NB4 (cell line): ENCODE results near the gene ALCAM.

Experiments
- DNase-seq: peaks from one replicate; pipeline ENCODE4 v3.0.0; 2010; ENCODE audit warnings: low read depth
- H3K4me3 ChIP-seq: one replicate; pipeline ENCODE4 v1.5.1; 2011; ENCODE audit warnings: mild to moderate bottlenecking, low read depth, low read length, moderate library complexity
- CTCF ChIP-seq: IDR thresholded peaks from one replicate; pipeline ENCODE4 v1.5.1; 2012; ENCODE audit warnings: low read depth, low read length
- MAX ChIP-seq: IDR thresholded peaks from 2 replicates; pipeline ENCODE4 v1.6.1; 2011; ENCODE audit warnings: low read depth, low read length
- MYC ChIP-seq: IDR thresholded peaks from 2 replicates; pipeline ENCODE4 v1.6.1; 2011; ENCODE audit warnings: low read depth, low read length
- POLR2A ChIP-seq: IDR thresholded peaks from 2 replicates; pipeline ENCODE4 v1.6.1; 2011; ENCODE audit warnings: mild to moderate bottlenecking; ENCODE audit not compliant: insufficient read length; ENCODE audit errors: extremely low read depth

ALCAM gene

DNA sequence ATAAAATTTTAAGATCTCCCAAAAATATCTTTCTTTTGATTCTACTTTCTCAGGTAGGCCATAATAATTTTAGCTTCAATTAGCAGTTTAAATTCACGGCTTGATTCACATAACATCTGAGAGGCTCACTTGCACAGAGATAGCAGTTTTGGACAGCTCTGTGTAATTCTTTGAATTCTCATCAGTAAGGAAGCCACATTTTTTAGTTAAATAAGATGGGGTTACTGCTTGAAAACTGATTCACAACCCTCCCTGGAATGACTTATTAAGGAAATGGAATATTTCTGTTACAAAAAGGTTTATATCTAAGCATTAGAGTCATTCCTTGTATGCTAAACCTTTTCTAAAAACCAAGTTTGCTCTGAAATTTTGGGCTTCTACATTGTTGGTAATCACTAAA lies 212.7 kb downstream of the ALCAM start:
- H3K4me3 ChIP-seq: no peak overlapping the region
- TF ChIP-seq MAX (no peak), MYC (no peak), CTCF (no peak)
- no peak for DNase-seq

DNA sequence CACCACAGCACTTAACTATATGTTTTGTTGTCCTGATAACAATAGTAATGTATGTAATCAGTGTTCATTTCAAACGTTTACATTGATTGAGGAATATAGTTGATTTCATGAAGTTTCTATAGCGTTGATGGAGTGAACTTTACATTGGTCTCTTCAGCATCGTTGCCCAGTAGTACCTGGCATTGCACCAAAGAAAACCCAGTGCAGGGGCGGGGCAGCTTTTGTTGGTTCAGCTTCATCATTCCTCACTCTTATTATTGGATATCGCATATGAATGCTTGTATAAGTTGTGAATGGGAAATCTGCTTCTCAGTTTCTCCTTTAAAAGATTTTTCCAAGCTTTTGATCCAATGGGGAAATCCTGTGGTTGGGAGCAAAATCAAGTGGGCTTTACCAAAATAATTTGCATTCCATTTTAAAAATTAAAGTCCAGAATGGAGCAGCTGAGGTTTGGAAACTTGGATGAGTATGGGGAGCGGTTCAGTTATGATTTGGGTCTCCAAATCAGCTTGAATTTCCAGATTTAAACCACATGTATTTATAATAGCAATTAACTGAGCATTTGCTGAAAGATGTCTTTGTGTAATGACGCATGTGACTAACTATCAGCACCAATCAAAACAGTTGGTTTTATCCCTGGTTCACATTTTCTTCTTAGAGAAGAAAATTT lies 213.7 kb downstream of the ALCAM start:
- no peak for DNase-seq
- TF ChIP-seq POLR2A (no peak), CTCF (no peak), MYC (no peak), MAX (no peak)
- no peak overlapping the region for H3K4me3 ChIP-seq

- DNase-seq: no peak
- no peak overlapping the region for H3K4me3 ChIP-seq
- no peak for TF ChIP-seq MAX
These were observed 215.3 kb downstream of the ALCAM start for GRCh38 chr3:105582015-105582414.

DNA sequence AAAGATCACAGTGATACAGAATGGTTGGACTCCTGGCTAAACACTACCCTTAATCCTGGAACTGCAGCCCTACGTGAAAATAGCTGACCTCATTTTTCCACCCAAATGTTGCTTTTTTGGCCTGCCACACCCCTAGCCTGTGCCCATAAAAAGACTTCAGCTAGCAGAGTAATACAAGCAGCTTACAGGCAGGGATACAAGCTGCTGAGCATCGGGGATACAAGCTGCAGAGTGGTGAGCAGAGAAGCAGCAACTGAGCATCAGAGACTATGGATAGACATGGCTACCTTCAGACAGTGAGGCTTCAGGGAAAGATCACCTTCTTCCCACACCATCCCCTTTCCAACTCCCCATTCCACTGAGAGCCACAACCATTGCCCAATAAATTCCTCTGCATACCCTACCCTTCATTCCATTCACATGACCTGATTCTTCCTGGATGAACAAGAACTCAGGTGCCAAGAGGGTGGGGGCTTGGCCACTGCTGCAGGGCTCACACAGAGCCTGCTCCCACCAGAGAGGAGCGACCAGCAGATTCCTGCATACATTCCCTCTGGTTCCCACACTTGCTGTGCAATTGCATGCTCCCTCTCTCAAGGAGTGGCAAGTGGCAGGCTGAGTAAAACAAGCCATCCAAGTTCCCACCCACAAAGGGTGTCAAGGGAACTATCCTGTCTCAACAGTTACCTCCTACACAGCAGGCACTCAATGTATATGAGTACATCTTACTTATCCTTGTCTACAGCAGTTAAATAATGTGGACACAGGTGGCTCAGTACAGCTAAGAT lies 217.5 kb downstream of the ALCAM start:
- TF ChIP-seq MAX (no peak), MYC (no peak), CTCF (no peak), POLR2A (no peak)
- DNase-seq: no peak
- H3K4me3 ChIP-seq: no peak overlapping the region

- no peak for DNase-seq
- TF ChIP-seq CTCF: no peak
- no peak for TF ChIP-seq MAX
- TF ChIP-seq MYC: no peak
- no peak for TF ChIP-seq POLR2A
- H3K4me3 ChIP-seq: no peak overlapping the region
These were observed 226.6 kb downstream of the ALCAM start for GRCh38 chr3:105593315-105593714.

DNA sequence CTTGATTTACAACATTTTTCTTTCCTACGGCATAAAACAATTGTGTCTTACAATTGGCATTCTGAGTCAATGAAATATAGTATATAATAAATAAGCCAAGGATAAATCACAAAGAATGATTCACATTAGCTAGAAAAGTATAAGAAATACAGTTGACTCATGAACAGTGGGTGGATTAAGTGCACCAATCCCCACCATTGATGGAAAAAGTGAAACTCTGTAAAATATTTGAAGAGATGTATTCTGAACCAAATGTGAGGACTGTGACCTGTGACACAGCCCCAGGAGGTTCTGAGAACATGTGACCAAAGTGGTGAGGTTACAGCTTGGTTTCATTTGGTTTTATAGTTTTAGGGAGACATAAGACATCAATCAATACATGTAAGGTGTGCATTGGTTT lies 227.5 kb downstream of the ALCAM start:
- TF ChIP-seq MAX (no peak), POLR2A (no peak), MYC (no peak), CTCF (no peak)
- H3K4me3 ChIP-seq: no peak overlapping the region
- no peak for DNase-seq
